Measurements from ENCODE around the gene PUM1. TPM values are rescaled to one million over a fixed set of nuclear protein-coding genes. Genes with fewer than 3 reads are reported as not detected.

The PUM1 gene
- total and polyA plus RNA-seq, 2 of the 4 experiments (the other 2 are of a cell fraction) = 75.4 to 137 TPM

GRCh38 chr1:31038360-31038759, 27.2 kb downstream of the PUM1 start:
- peaks cover 12% of the 10 kb centered on the region; the same call in 1 of the 2 replicates for H3K4me1 ChIP-seq (ENCODE audit: control insufficient read depth, insufficient read depth, low read length)
- H2BK5ac ChIP-seq (ENCODE audit: low read depth, low read length, poor library complexity, severe bottlenecking) = peak overlapping the region; percentile 43
- dilution Hi-C loops (cut with HindIII; ENCODE audit: low sequenced_read_pairs, unreplicated experiment) = no loop called here
- H2BK20ac ChIP-seq (ENCODE audit: low read depth, low read length) = no peak overlapping the region
- intact Hi-C loops (cut with micrococcal nuclease) = no loop called here
- no peak overlapping the region for H3K56ac ChIP-seq (ENCODE audit: extremely low read depth, insufficient read depth, low read length)
- H2BK15ac ChIP-seq (ENCODE audit: low read depth, low read length) = no peak overlapping the region
- no peak overlapping the region for H3K9ac ChIP-seq (ENCODE audit: low read depth, low read length)
- no peak overlapping the region for H2BK120ac ChIP-seq (ENCODE audit: low read depth, low read length)
- ChIA-PET CTCF (interaction anchor here (0.6 to 1.1 kb wide), 3 partner anchors 11 to 607 kb away, joined by 3 to 5 read pairs (median 4); no protein-coding TSS in a partner anchor), POLR2A (ENCODE audit: unreplicated experiment) (no interaction called here)
- H3K36me3 ChIP-seq (ENCODE audit: control insufficient read depth, insufficient read depth, low read length) = peaks cover 12% of the 10 kb centered on the region
- peaks cover 94% of the 10 kb centered on the region for H4K20me1 ChIP-seq (ENCODE audit: insufficient read depth, low read length)
- H2AK9ac ChIP-seq (replicated peaks; ENCODE audit: low read depth, low read length, poor library complexity) = no peak overlapping the region
- no peak overlapping the region; the same call in 1 of the 2 replicates for H3K18ac ChIP-seq (ENCODE audit: low read depth, low read length)
- no peak overlapping the region for H2AK5ac ChIP-seq (ENCODE audit: low read depth, low read length)
- no peak overlapping the region for H3K14ac ChIP-seq (replicated peaks; ENCODE audit: low read depth, low read length)
- DNase-seq (peak; percentile 73), ATAC-seq (ENCODE audit: low read depth) (peak; percentile 71)
- no peak overlapping the region for H2AFZ ChIP-seq (replicated peaks; ENCODE audit: low read length, poor library complexity)
- BruUV-seq (replicated peaks) = no TSS peak
- no peak overlapping the region for H4K8ac ChIP-seq (ENCODE audit: low read depth in 2 of 2, low read length in 2 of 2)
- WGBS, 2 experiments (ENCODE audit: extremely low coverage in 2 of 2, insufficient read length in 1 of 2) = no CpG with 5 or more reads among the region's 5 CpGs
- no peak overlapping the region for H3K4ac ChIP-seq (ENCODE audit: low read depth, low read length)
- no peak overlapping the region for H4K91ac ChIP-seq (ENCODE audit: insufficient read depth, low read depth, low read length)
- in situ Hi-C loops (cut with MboI; ENCODE audit: low sequenced_read_pairs) = no loop called here
- peak; percentile 77 for TF ChIP-seq CEBPB (IDR thresholded peaks at IDR 0.05; ENCODE audit: low read depth, low read length)
- TF ChIP-seq BHLHE40 (IDR thresholded peaks at IDR 0.05; ENCODE audit: low read depth, low read length) = 0 out of 2 replicates have a peak, but pooled peaks have one; percentile 20
- TF ChIP-seq POLR2A (IDR thresholded peaks at IDR 0.05; ENCODE audit: low read depth, low read length) = no peak
- TF ChIP-seq RFX5 (IDR thresholded peaks at IDR 0.05; ENCODE audit: low read depth, low read length) = no peak
- TF ChIP-seq USF2 (IDR thresholded peaks at IDR 0.05; ENCODE audit: low read depth, low read length) = no peak
- TF ChIP-seq FOS (IDR thresholded peaks at IDR 0.05; ENCODE audit: low read depth, low read length) = peak; percentile 37; the same call in 1 of the 2 replicates
- no peak for TF ChIP-seq MXI1 (IDR thresholded peaks at IDR 0.05; ENCODE audit: borderline replicate concordance, low read depth, low read length)
- peaks cover 18% of the 10 kb centered on the region for H3K9me1 ChIP-seq (ENCODE audit: insufficient read depth, low read length)
- H3K4me3 ChIP-seq (ENCODE audit: insufficient read depth, low read depth, low read length) = no peak overlapping the region
- H3K23ac ChIP-seq (ENCODE audit: low read depth, low read length) = no peak overlapping the region
- H3K9me3 ChIP-seq (ENCODE audit: control insufficient read depth, insufficient read depth, low read length) = no peaks in the 10 kb centered on the region
- no peak overlapping the region for H4K5ac ChIP-seq (ENCODE audit: low read depth, low read length)
- peak overlapping the region; percentile 49; the same call in 1 of the 2 replicates for H3K4me2 ChIP-seq (ENCODE audit: low read depth, low read length)
- no peaks in the 10 kb centered on the region for H3K27me3 ChIP-seq (ENCODE audit: control insufficient read depth, insufficient read depth, low read length)
- no peak overlapping the region for H3K27ac ChIP-seq (ENCODE audit: insufficient read depth, low read length)
- H3K79me1 ChIP-seq (ENCODE audit: low read depth in 1 of 2, low read length in 2 of 2) = peaks cover 27 to 71% of the 10 kb centered on the region in 2 experiments

Measured in IMR-90 (cell line).